Effector memory CD8-positive, alpha-beta T cell (primary cell): Measurements from ENCODE around the gene BEST2.

Source experiments
- ATAC-seq: fragments of 150-1000 bp; cut with Tn5 transposase; replicated peaks from 2 replicates; pipeline ENCODE4 v1.10.0; 2021; ENCODE audit warnings: mild to moderate bottlenecking, moderate library complexity
- DNase-seq, 3 experiments: peaks; one replicate each; pipeline ENCODE4 v3.0.0; 2021
- H3K27ac Mint-ChIP-seq, 2 donors: one replicate each; pipeline ENCODE4 v1.8.0; 2022; ENCODE audit warnings: mild to moderate bottlenecking in 2 of 2, mixed read lengths in 2 of 2, moderate library complexity in 2 of 2
- H3K27me3 Mint-ChIP-seq, 2 donors: one replicate each; pipeline ENCODE4 v1.8.0; 2022; ENCODE audit warnings: mixed read lengths in 2 of 2
- H3K36me3 Mint-ChIP-seq: one replicate; pipeline ENCODE4 v1.8.0; 2022; ENCODE audit warnings: mild to moderate bottlenecking, moderate library complexity, mixed read lengths; ENCODE audit not compliant: insufficient read depth
- H3K4me1 Mint-ChIP-seq, 2 donors: one replicate each; pipeline ENCODE4 v1.8.0; 2022; ENCODE audit warnings: low read depth in 2 of 2, mixed read lengths in 2 of 2
- H3K4me3 Mint-ChIP-seq, 2 donors: one replicate each; pipeline ENCODE4 v1.8.0; 2022; ENCODE audit warnings: mild to moderate bottlenecking in 2 of 2, mixed read lengths in 2 of 2, moderate library complexity in 2 of 2
- H3K9me3 Mint-ChIP-seq, 2 donors: one replicate each; pipeline ENCODE4 v1.8.0; 2022; ENCODE audit warnings: mixed read lengths in 2 of 2

The BEST2 gene

GRCh38 chr19:12737835-12738351 is 13.7 kb upstream of the BEST2 start:
- peaks cover 53% of the 10 kb centered on the region for H3K36me3 Mint-ChIP-seq
- H3K27ac Mint-ChIP-seq, result peak overlapping the region; percentile 98 to 99
- H3K4me3 Mint-ChIP-seq, result peak overlapping the region; percentile 98 to 100
- no peaks in the 10 kb centered on the region for H3K9me3 Mint-ChIP-seq
- H3K4me1 Mint-ChIP-seq, result peaks cover 30 to 32% of the 10 kb centered on the region in 2 donors
- no peaks in the 10 kb centered on the region for H3K27me3 Mint-ChIP-seq
- no peak for DNase-seq
- ATAC-seq, result no peak

GRCh38 chr19:12745166-12745897 is 6.3 kb upstream of the BEST2 start:
- Mint-ChIP-seq H3K9me3 (no peaks in the 10 kb centered on the region), H3K36me3 (peaks cover 40% of the 10 kb centered on the region), H3K4me1 (peaks cover 3 to 5% of the 10 kb centered on the region in 2 donors), H3K27ac (no peak overlapping the region), H3K4me3 (no peak overlapping the region), H3K27me3 (peaks cover 7 to 9% of the 10 kb centered on the region in 2 donors)
- ATAC-seq, result no peak
- no peak for DNase-seq

- DNase-seq (no peak), ATAC-seq (no peak)
- no peak overlapping the region for H3K27ac Mint-ChIP-seq
- H3K27me3 Mint-ChIP-seq, result peaks cover 25 to 39% of the 10 kb centered on the region in 2 donors
- H3K4me1 Mint-ChIP-seq, result peaks cover 3 to 5% of the 10 kb centered on the region in 2 donors
- no peaks in the 10 kb centered on the region for H3K9me3 Mint-ChIP-seq
- H3K4me3 Mint-ChIP-seq, result no peak overlapping the region
- H3K36me3 Mint-ChIP-seq, result peaks cover 26% of the 10 kb centered on the region
These were observed 3.1 kb upstream of the BEST2 start for GRCh38 chr19:12748489-12748888.

- no peak for DNase-seq
These were observed 1.6 kb upstream of the BEST2 start for GRCh38 chr19:12749938-12750521.

GRCh38 chr19:12750851-12751250 is 740 bp upstream of the BEST2 start:
- H3K4me3 Mint-ChIP-seq, result no peak overlapping the region
- no peak overlapping the region for H3K27ac Mint-ChIP-seq
- no peaks in the 10 kb centered on the region for H3K9me3 Mint-ChIP-seq
- H3K4me1 Mint-ChIP-seq, result peaks cover 3 to 5% of the 10 kb centered on the region in 2 donors
- DNase-seq (no peak), ATAC-seq (no peak)
- peaks cover 12% of the 10 kb centered on the region for H3K36me3 Mint-ChIP-seq
- H3K27me3 Mint-ChIP-seq, result peaks cover 28 to 61% of the 10 kb centered on the region in 2 donors

More at GRCh38 chr19:12749938-12750521, 1.6 kb upstream of the BEST2 start:
- Mint-ChIP-seq H3K9me3 (no peaks in the 10 kb centered on the region), H3K4me1 (peaks cover 3 to 5% of the 10 kb centered on the region in 2 donors), H3K4me3 (peak overlapping the region; percentile 21 to 34), H3K27me3 (peaks cover 28 to 52% of the 10 kb centered on the region in 2 donors), H3K27ac (no peak overlapping the region), H3K36me3 (peaks cover 12% of the 10 kb centered on the region)
- ATAC-seq, result peak; percentile 14

- Mint-ChIP-seq H3K9me3 (no peaks in the 10 kb centered on the region), H3K4me1 (peaks cover 3 to 5% of the 10 kb centered on the region in 2 donors), H3K4me3 (no peak overlapping the region), H3K36me3 (peaks cover 10% of the 10 kb centered on the region), H3K27ac (no peak overlapping the region), H3K27me3 (peaks cover 35 to 69% of the 10 kb centered on the region in 2 donors)
- DNase-seq (no peak), ATAC-seq (no peak)
These were observed 628 bp downstream of the BEST2 start for GRCh38 chr19:12752056-12752781.

GRCh38 chr19:12754465-12755196 is 3.0 kb downstream of the BEST2 start:
- peaks cover 3% of the 10 kb centered on the region in 2 donors for H3K4me1 Mint-ChIP-seq
- H3K4me3 Mint-ChIP-seq, result no peak overlapping the region
- DNase-seq (no peak), ATAC-seq (no peak)
- H3K27ac Mint-ChIP-seq, result no peak overlapping the region
- H3K36me3 Mint-ChIP-seq, result peaks cover 2% of the 10 kb centered on the region
- no peaks in the 10 kb centered on the region for H3K9me3 Mint-ChIP-seq
- peaks cover 39 to 76% of the 10 kb centered on the region in 2 donors for H3K27me3 Mint-ChIP-seq

- no peak for ATAC-seq
- no peaks in the 10 kb centered on the region for H3K9me3 Mint-ChIP-seq
- H3K4me3 Mint-ChIP-seq, result peak overlapping the region in 1 of 2 donors; percentile 57
- peaks cover 2% of the 10 kb centered on the region for H3K36me3 Mint-ChIP-seq
- no peak for DNase-seq
- no peak overlapping the region for H3K27ac Mint-ChIP-seq
- peaks cover 26 to 59% of the 10 kb centered on the region in 2 donors for H3K27me3 Mint-ChIP-seq
- H3K4me1 Mint-ChIP-seq, result peaks cover 3 to 4% of the 10 kb centered on the region in 2 donors
These were observed 4.7 kb downstream of the BEST2 start for GRCh38 chr19:12756150-12756883.

- Mint-ChIP-seq H3K36me3 (peaks cover 2% of the 10 kb centered on the region), H3K9me3 (no peaks in the 10 kb centered on the region), H3K27me3 (peaks cover 19 to 46% of the 10 kb centered on the region in 2 donors), H3K4me3 (peak overlapping the region in 1 of 2 donors; percentile 4), H3K4me1 (peaks cover 3 to 4% of the 10 kb centered on the region in 2 donors), H3K27ac (no peak overlapping the region)
- peak; percentile 58 to 66 (median 58) for DNase-seq
- ATAC-seq, result peak; percentile 84
These were observed 6.1 kb downstream of the BEST2 start for GRCh38 chr19:12757544-12758274.

- no peak overlapping the region for H3K4me3 Mint-ChIP-seq
- H3K27ac Mint-ChIP-seq, result no peak overlapping the region
- peaks cover 3 to 4% of the 10 kb centered on the region in 2 donors for H3K4me1 Mint-ChIP-seq
- H3K27me3 Mint-ChIP-seq, result peaks cover 13 to 29% of the 10 kb centered on the region in 2 donors
- ATAC-seq, result no peak
- H3K36me3 Mint-ChIP-seq, result peaks cover 2% of the 10 kb centered on the region
- no peak for DNase-seq
- no peaks in the 10 kb centered on the region for H3K9me3 Mint-ChIP-seq
These were observed 8.1 kb downstream of the BEST2 start for GRCh38 chr19:12759686-12760085.

- Mint-ChIP-seq H3K9me3 (no peaks in the 10 kb centered on the region), H3K4me1 (peaks cover 6 to 8% of the 10 kb centered on the region in 2 donors)
- no peak for ATAC-seq
These were observed 11.5 kb downstream of the BEST2 start for GRCh38 chr19:12763100-12763499.

GRCh38 chr19:12764698-12765097 is 13.1 kb downstream of the BEST2 start:
- no peaks in the 10 kb centered on the region for H3K9me3 Mint-ChIP-seq
- peaks cover 8 to 9% of the 10 kb centered on the region in 2 donors for H3K4me1 Mint-ChIP-seq
- H3K27ac Mint-ChIP-seq, result no peak overlapping the region
- DNase-seq (no peak), ATAC-seq (no peak)
- no peaks in the 10 kb centered on the region for H3K27me3 Mint-ChIP-seq
- H3K4me3 Mint-ChIP-seq, result no peak overlapping the region
- H3K36me3 Mint-ChIP-seq, result peaks cover 4% of the 10 kb centered on the region

More at GRCh38 chr19:12763100-12763499, 11.5 kb downstream of the BEST2 start:
- no peak for DNase-seq
- Mint-ChIP-seq H3K27me3 (peaks cover 6 to 9% of the 10 kb centered on the region in 2 donors), H3K36me3 (no peaks in the 10 kb centered on the region), H3K4me3 (no peak overlapping the region), H3K27ac (no peak overlapping the region)
